Superior temporal gyrus (tissue), 1 donor: ENCODE results near the gene TCF3.

Experiments
- DNase-seq: peaks from one replicate; pipeline ENCODE4 v3.0.0-alpha.2; 2016; ENCODE audit errors: extremely low spot score

Gene TCF3

DNA sequence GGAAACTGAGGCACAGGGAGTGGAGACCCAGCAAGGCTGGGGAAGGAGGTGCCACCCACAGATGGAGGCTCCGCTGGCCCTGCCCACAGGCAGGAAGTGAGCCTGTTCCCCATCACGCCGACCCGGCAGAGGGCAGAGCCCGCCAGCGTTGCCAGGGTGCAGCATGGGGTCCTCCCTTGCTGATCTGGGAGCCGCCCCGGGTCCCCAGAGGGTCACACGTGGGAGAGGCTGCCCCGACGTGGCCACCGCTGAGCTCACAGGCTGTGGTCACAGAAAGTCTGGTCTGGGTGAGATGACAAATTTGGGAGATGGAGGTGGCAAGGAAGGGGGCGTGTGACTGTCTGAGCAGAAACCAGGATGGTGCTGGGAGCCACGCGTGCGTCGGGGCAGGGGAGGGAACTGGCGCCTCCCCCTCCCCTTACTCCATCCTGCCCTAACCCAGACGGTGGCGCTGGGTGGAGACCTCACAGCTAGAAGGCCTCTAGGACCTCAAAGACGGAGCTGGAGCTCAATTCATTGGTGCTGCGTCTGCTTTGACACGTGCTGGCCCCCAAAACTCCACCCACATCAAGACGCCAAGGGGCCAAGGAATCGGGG, 92.0 kb downstream of the TCF3 start:
- DNase-seq: no peak
